Tibial nerve (tissue), 3 donors: ENCODE results near the gene SIGLEC6.

Source experiments
- CTCF ChIP-seq, 5 experiments: fragments of 200-600 bp in 3 of 5; fragments of 450-650 bp in 2 of 5; sonication (generic) in 3 of 5; IDR thresholded peaks; one replicate each; pipeline ENCODE4 v1.5.1; 2016 to 2019; ENCODE audit warnings: antibody characterized with exemption in 5 of 5, mild to moderate bottlenecking in 3 of 5, moderate library complexity in 2 of 5
- POLR2A ChIP-seq, 2 donors: fragments of 450-650 bp; IDR thresholded peaks; one replicate each; pipeline ENCODE4 v1.6.1; 2017; ENCODE audit warnings: antibody characterized with exemption in 2 of 2, mild to moderate bottlenecking in 2 of 2, moderate library complexity in 2 of 2

- no peak for TF ChIP-seq CTCF (IDR thresholded peaks at IDR 0.05)
- no peak for TF ChIP-seq POLR2A (IDR thresholded peaks at IDR 0.05)
These were observed 10.7 kb downstream of the SIGLEC6 start for GRCh38 chr19:51520728-51521127.
